Smooth muscle cell (in vitro differentiated cells): ENCODE data around the gene POMGNT2. TPM values are rescaled to one million over a fixed set of nuclear protein-coding genes. Genes with fewer than 3 reads are reported as not detected.

Experiments used
- DNase-seq: peaks from one replicate; lab custom pipeline; 2025; ENCODE audit not compliant: unreplicated experiment; lab: John Stamatoyannopoulos, UW
- H2AFZ ChIP-seq: fragments of 200-600 bp; sonication (generic); 2 replicates; pipeline ENCODE4 v1.6.0; 2016; ENCODE audit warnings: antibody characterized with exemption, low read depth, mild to moderate bottlenecking
- H3F3A ChIP-seq: fragments of 200-600 bp; sonication (generic); 2 replicates; pipeline ENCODE4 v1.6.0; 2017; ENCODE audit warnings: antibody characterized with exemption, low read depth
- H3K27ac ChIP-seq: fragments of 200-600 bp; sonication (generic); 2 replicates; pipeline ENCODE4 v1.5.1; 2016; ENCODE audit warnings: low read depth, mild to moderate bottlenecking
- H3K27me3 ChIP-seq: fragments of 200-600 bp; sonication (generic); 2 replicates; pipeline ENCODE4 v1.6.1; 2016; ENCODE audit warnings: low read depth, mild to moderate bottlenecking
- H3K36me3 ChIP-seq: fragments of 200-600 bp; sonication (generic); 2 replicates; pipeline ENCODE4 v1.5.1; 2016; ENCODE audit warnings: low read depth
- H3K4me1 ChIP-seq: fragments of 200-600 bp; sonication (generic); 2 replicates; pipeline ENCODE4 v1.5.1; 2016; ENCODE audit warnings: low read depth
- H3K4me2 ChIP-seq: fragments of 200-600 bp; sonication (generic); 2 replicates; pipeline ENCODE4 v1.6.0; 2016; ENCODE audit warnings: mild to moderate bottlenecking
- H3K4me3 ChIP-seq: fragments of 200-600 bp; sonication (generic); 2 replicates; pipeline ENCODE4 v1.5.1; 2016; ENCODE audit warnings: mild to moderate bottlenecking
- H3K79me2 ChIP-seq: fragments of 200-600 bp; sonication (generic); 2 replicates; pipeline ENCODE4 v1.6.0; 2016; ENCODE audit warnings: low read depth, mild to moderate bottlenecking
- H3K9ac ChIP-seq: fragments of 200-600 bp; sonication (generic); 2 replicates; pipeline ENCODE4 v1.6.0; 2016; ENCODE audit warnings: low read depth
- H3K9me3 ChIP-seq: fragments of 200-600 bp; sonication (generic); replicated peaks from 2 replicates; pipeline ENCODE4 v1.5.1; 2016; ENCODE audit warnings: low read depth
- H4K20me1 ChIP-seq: fragments of 200-600 bp; sonication (generic); 2 replicates; pipeline ENCODE4 v1.6.0; 2016; ENCODE audit warnings: low read depth
- CTCF ChIP-seq: fragments of 200-600 bp; sonication (generic); IDR thresholded peaks from 2 replicates; pipeline ENCODE4 v1.5.1; 2017; ENCODE audit warnings: borderline replicate concordance, mild to moderate bottlenecking, antibody characterized with exemption; ENCODE audit not compliant: insufficient read depth, poor library complexity, severe bottlenecking
- WGBS: methylation state at CpG from one replicate; pipeline ENCODE4 v1.1.7; 2016; ENCODE audit warnings: low lambda C conversion rate; 5-methylcytosine and 5-hydroxymethylcytosine counted together
- polyA plus RNA-seq: library from polyadenylated mRNA; unstranded; fragments of >200 nt; fragmentation: Nextera tagmentation; extraction: Ambion mirVana; gene quantifications from 2 replicates; pipeline ENCODE4 v1.2.1, GENCODE V29; 2016
- total RNA-seq: library from RNA; depleted of rRNA; stranded (reverse); fragments of >200 nt; gene quantifications from 2 replicates; pipeline ENCODE4 v1.2.3, GENCODE V29; 2014

Gene POMGNT2
- total and polyA plus RNA-seq, 2 experiments from 2014 or later = 9.3 to 14.1 TPM

- H3K27ac ChIP-seq = no peak overlapping the region
- no peaks in the 10 kb centered on the region for H3K9me3 ChIP-seq
- H3K27me3 ChIP-seq = no peaks in the 10 kb centered on the region
- H3K4me3 ChIP-seq = no peak overlapping the region
- H4K20me1 ChIP-seq = no peaks in the 10 kb centered on the region
- no peaks in the 10 kb centered on the region for H3F3A ChIP-seq
- over 99% methylated on average over 6 of the region's 6 CpGs for WGBS
- no peak for TF ChIP-seq CTCF
- no peaks in the 10 kb centered on the region for H3K36me3 ChIP-seq
- DNase-seq = no peak
- no peak overlapping the region for H3K4me2 ChIP-seq
- H2AFZ ChIP-seq = no peak overlapping the region
- no peaks in the 10 kb centered on the region for H3K4me1 ChIP-seq
- H3K9ac ChIP-seq = no peak overlapping the region
- H3K79me2 ChIP-seq = no peaks in the 10 kb centered on the region
Observed at GRCh38 chr3:43077261-43077660, 28.6 kb downstream of the POMGNT2 start.

GRCh38 chr3:43076857-43077256 is 29.0 kb downstream of the POMGNT2 start:
- no peak for DNase-seq
- Histone ChIP-seq H3K27me3 (no peaks in the 10 kb centered on the region), H3F3A (no peaks in the 10 kb centered on the region), H2AFZ (no peak overlapping the region), H3K4me1 (no peaks in the 10 kb centered on the region), H3K79me2 (no peaks in the 10 kb centered on the region), H3K9ac (no peak overlapping the region), H3K4me2 (no peak overlapping the region), H3K36me3 (no peaks in the 10 kb centered on the region), H4K20me1 (no peaks in the 10 kb centered on the region), H3K27ac (no peak overlapping the region), H3K9me3 (no peaks in the 10 kb centered on the region), H3K4me3 (no peak overlapping the region)
- 86% methylated on average over 4 of the region's 4 CpGs for WGBS
- no peak for TF ChIP-seq CTCF

- H3K4me3 ChIP-seq = no peak overlapping the region
- WGBS = 76% methylated on average over 5 of the region's 5 CpGs
- no peak overlapping the region for H3K27ac ChIP-seq
Observed at GRCh38 chr3:43075904-43076661, 29.8 kb downstream of the POMGNT2 start.

More at GRCh38 chr3:43075904-43076661, 29.8 kb downstream of the POMGNT2 start:
- no peak for DNase-seq
- no peak overlapping the region for H3K4me2 ChIP-seq
- no peaks in the 10 kb centered on the region for H3K27me3 ChIP-seq
- TF ChIP-seq CTCF = no peak
- H2AFZ ChIP-seq = no peak overlapping the region
- H3K4me1 ChIP-seq = no peaks in the 10 kb centered on the region
- H3K79me2 ChIP-seq = no peaks in the 10 kb centered on the region
- H3K9me3 ChIP-seq = no peaks in the 10 kb centered on the region
- H3K9ac ChIP-seq = no peak overlapping the region
- H3F3A ChIP-seq = no peaks in the 10 kb centered on the region
- H4K20me1 ChIP-seq = no peaks in the 10 kb centered on the region
- no peaks in the 10 kb centered on the region for H3K36me3 ChIP-seq
